GM23248 (cell line): ENCODE data around the gene TMEM60. TPM values are rescaled to one million over a fixed set of nuclear protein-coding genes. Genes with fewer than 3 reads are reported as not detected.
A peak's percentile ranks its signal among the peaks of the same experiment; 100 is the strongest.
"Not testable (repeated sequence)": the region's sequence is repeated elsewhere in the genome, so short reads cannot be mapped to it uniquely, and the experiment has no call there.

Experiments used
- DNase-seq: peaks from one replicate; pipeline ENCODE4 v3.0.0-alpha.2; 2015
- H2AFZ ChIP-seq: fragments of 200-600 bp; sonication (generic); 2 replicates; pipeline ENCODE4 v1.6.1; 2016; ENCODE audit warnings: antibody characterized with exemption
- H3F3A ChIP-seq: fragments of 200-600 bp; sonication (generic); 2 replicates; pipeline ENCODE4 v1.6.1; 2016; ENCODE audit warnings: mild to moderate bottlenecking, antibody characterized with exemption, mixed run types; ENCODE audit not compliant: insufficient read depth
- H3K27ac ChIP-seq: fragments of 200-600 bp; sonication (generic); 2 replicates; pipeline ENCODE4 v1.5.1; 2016; ENCODE audit warnings: mild to moderate bottlenecking
- H3K27me3 ChIP-seq: fragments of 200-600 bp; sonication (generic); replicated peaks from 2 replicates; pipeline ENCODE4 v1.6.1; 2016; ENCODE audit warnings: mild to moderate bottlenecking; ENCODE audit not compliant: insufficient read depth
- H3K36me3 ChIP-seq: fragments of 200-600 bp; sonication (generic); 2 replicates; pipeline ENCODE4 v1.6.1; 2016; ENCODE audit warnings: low read depth, mild to moderate bottlenecking
- H3K4me1 ChIP-seq: fragments of 200-600 bp; sonication (generic); 2 replicates; pipeline ENCODE4 v1.6.1; 2016; ENCODE audit warnings: mild to moderate bottlenecking; ENCODE audit not compliant: insufficient read depth
- H3K4me2 ChIP-seq: fragments of 200-600 bp; sonication (generic); one replicate; pipeline ENCODE4 v1.6.1; 2016; ENCODE audit warnings: mild to moderate bottlenecking; ENCODE audit not compliant: unreplicated experiment
- H3K4me3 ChIP-seq: fragments of 200-600 bp; sonication (generic); 2 replicates; pipeline ENCODE4 v1.5.1; 2016; ENCODE audit warnings: mild to moderate bottlenecking
- H3K79me2 ChIP-seq: fragments of 200-600 bp; sonication (generic); 2 replicates; pipeline ENCODE4 v1.6.1; 2016; ENCODE audit warnings: mild to moderate bottlenecking; ENCODE audit not compliant: insufficient read depth
- H3K9ac ChIP-seq: fragments of 200-600 bp; sonication (generic); 2 replicates; pipeline ENCODE4 v1.6.1; 2016; ENCODE audit warnings: mild to moderate bottlenecking
- H3K9me2 ChIP-seq: fragments of 200-600 bp; sonication (generic); 2 replicates; pipeline ENCODE4 v1.6.1; 2016; ENCODE audit warnings: mixed run types, mild to moderate bottlenecking, moderate library complexity; ENCODE audit not compliant: insufficient read depth
- H3K9me3 ChIP-seq: fragments of 200-600 bp; sonication (generic); one replicate; pipeline ENCODE4 v1.6.1; 2017; ENCODE audit warnings: low read depth
- H4K20me1 ChIP-seq: fragments of 200-600 bp; sonication (generic); 2 replicates; pipeline ENCODE4 v1.6.0; 2016; ENCODE audit not compliant: insufficient read depth
- EZH2 ChIP-seq: fragments of 200-600 bp; sonication (generic); IDR thresholded peaks from 2 replicates; pipeline ENCODE4 v1.6.1; 2018; ENCODE audit warnings: antibody characterized with exemption, mild to moderate bottlenecking; ENCODE audit not compliant: insufficient read depth, poor library complexity, severe bottlenecking
- EZH2phosphoT487 ChIP-seq: fragments of 200-600 bp; sonication (generic); IDR thresholded peaks from 2 replicates; pipeline ENCODE4 v1.6.1; 2018; ENCODE audit warnings: antibody characterized with exemption, moderate library complexity, mild to moderate bottlenecking, low read depth; ENCODE audit not compliant: insufficient read depth
- WGBS, 2 experiments: methylation state at CpG; one replicate each; pipeline ENCODE4 v1.1.6; 2015 to 2017; ENCODE audit warnings: low lambda C conversion rate in 2 of 2, low coverage in 1 of 2; ENCODE audit errors: missing lambda C conversion rate in 2 of 2; 5-methylcytosine and 5-hydroxymethylcytosine counted together
- in situ Hi-C: fragments of 300-500 bp; cut with MboI; formaldehyde crosslinking; loops from 2 replicates; pipeline ENCODE4 v1.15.0; 2020
- polyA plus RNA-seq: library from polyadenylated mRNA; unstranded; fragments of >200 nt; fragmentation: Nextera tagmentation; extraction: Ambion mirVana; gene quantifications from 2 replicates; pipeline ENCODE4 v1.2.1, GENCODE V29; 2016
- total RNA-seq: library from RNA; depleted of rRNA; stranded (reverse); fragments of >200 nt; shearing (Covaris generic); gene quantifications from 2 replicates; pipeline ENCODE4 v1.2.3, GENCODE V29; 2014

TMEM60 gene
- total and polyA plus RNA-seq, 2 experiments from 2014 or later = 17.7 to 28.9 TPM

DNA sequence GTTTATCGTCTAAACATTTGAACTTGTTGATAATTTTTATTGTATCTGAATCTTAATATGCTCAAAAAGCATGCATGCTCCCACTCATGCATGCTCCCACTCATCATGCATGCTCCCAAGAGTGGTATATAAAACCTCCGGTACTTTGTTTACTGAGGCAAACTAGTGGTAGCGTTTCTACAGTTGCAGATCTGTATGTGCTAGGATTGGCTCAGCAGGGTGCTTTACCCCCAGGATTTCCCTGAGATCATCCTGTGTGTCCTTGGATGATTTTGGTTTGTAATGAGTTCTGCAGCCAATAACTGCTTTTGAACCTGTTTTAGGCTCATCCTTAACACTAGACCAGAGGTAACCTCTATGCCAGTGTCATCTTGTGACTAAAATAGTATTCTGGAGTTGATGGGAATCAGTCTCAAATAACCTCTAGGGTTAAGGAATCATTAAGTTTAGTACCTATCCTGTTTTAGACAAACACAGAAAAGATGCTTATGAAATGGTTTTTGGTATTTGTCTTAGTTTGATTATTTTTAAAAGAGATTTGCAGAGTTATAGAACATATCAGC, 40.8 kb upstream of the TMEM60 start:
- Histone ChIP-seq H2AFZ (no peak overlapping the region), H3K9ac (no peak overlapping the region), H3F3A (peaks cover 8% of the 10 kb centered on the region; the same call in 1 of the 2 replicates), H3K4me3 (no peak overlapping the region), H3K4me2 (no peak overlapping the region), H4K20me1 (no peaks in the 10 kb centered on the region), H3K9me3 (no peaks in the 10 kb centered on the region), H3K79me2 (peaks cover 34% of the 10 kb centered on the region), H3K4me1 (peaks cover 14% of the 10 kb centered on the region), H3K36me3 (no peaks in the 10 kb centered on the region), H3K27me3 (no peaks in the 10 kb centered on the region), H3K9me2 (no peaks in the 10 kb centered on the region), H3K27ac (no peak overlapping the region)
- no peak for TF ChIP-seq EZH2phosphoT487
- TF ChIP-seq EZH2 = no peak
- in situ Hi-C loops = no loop called here
- WGBS, 2 experiments = 71 to 72% methylated on average over 3 of the region's 3 CpGs
- DNase-seq = no peak

DNA sequence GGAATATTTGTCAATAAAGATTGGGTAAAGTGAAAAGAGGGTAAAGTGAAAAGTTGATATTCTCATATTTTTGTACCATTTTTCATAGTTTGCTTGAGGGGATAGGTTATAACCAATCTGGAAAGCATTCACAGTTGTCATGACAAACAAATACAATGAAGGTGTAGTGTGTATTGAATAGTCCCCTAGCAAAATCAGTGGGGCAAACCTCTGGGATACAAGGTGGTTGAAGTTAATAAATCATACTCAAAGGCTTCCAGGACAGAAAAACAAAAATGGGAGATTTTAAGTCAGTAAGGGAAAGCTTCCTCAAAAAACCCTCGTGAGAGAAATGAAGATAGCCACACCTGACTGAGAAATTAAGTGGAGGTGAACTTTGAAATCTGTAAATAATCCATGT, 39.7 kb upstream of the TMEM60 start:
- H3K9ac ChIP-seq = no peak overlapping the region
- H3K9me2 ChIP-seq = no peaks in the 10 kb centered on the region
- no peak overlapping the region for H2AFZ ChIP-seq
- H4K20me1 ChIP-seq = no peaks in the 10 kb centered on the region
- in situ Hi-C loops = no loop called here
- H3K4me2 ChIP-seq = no peak overlapping the region
- H3K27me3 ChIP-seq = no peaks in the 10 kb centered on the region
- no peak overlapping the region for H3K27ac ChIP-seq
- no peaks in the 10 kb centered on the region for H3K9me3 ChIP-seq
- DNase-seq = no peak
- peaks cover 17% of the 10 kb centered on the region; the same call in 1 of the 2 replicates for H3F3A ChIP-seq
- no peaks in the 10 kb centered on the region for H3K36me3 ChIP-seq
- TF ChIP-seq EZH2phosphoT487 (no peak), EZH2 (no peak)
- peaks cover 34% of the 10 kb centered on the region for H3K79me2 ChIP-seq
- WGBS, 2 experiments = 94 to 100% methylated on average over 1 of the region's 1 CpG
- no peak overlapping the region for H3K4me3 ChIP-seq
- peaks cover 25% of the 10 kb centered on the region for H3K4me1 ChIP-seq

DNA sequence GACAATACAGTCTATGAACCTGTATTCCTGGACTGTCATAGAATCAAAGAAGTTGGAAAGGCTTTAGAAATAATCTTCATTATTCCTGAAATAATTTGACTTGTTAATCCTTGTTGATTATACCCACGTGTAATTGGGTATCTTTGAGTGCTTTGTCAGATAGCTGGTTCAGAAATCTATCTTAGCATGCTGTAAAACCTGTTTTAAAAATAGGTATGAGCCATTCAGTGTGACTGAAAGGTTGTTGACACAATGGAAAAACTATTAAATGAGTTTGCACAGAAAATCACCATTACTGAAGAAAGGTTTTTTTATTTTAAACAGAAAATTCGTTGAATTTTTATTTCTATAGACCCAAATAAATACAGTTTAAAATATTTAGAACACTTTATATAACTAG, 39.0 kb upstream of the TMEM60 start:
- no peak for DNase-seq
- Histone ChIP-seq H3K27me3 (no peaks in the 10 kb centered on the region), H2AFZ (no peak overlapping the region), H3F3A (peaks cover 19% of the 10 kb centered on the region; the same call in 1 of the 2 replicates), H3K36me3 (no peaks in the 10 kb centered on the region), H3K4me2 (no peak overlapping the region), H3K9me2 (no peaks in the 10 kb centered on the region), H3K79me2 (peaks cover 34% of the 10 kb centered on the region), H3K27ac (no peak overlapping the region), H3K9ac (no peak overlapping the region), H4K20me1 (no peaks in the 10 kb centered on the region), H3K9me3 (no peaks in the 10 kb centered on the region), H3K4me1 (peaks cover 27% of the 10 kb centered on the region), H3K4me3 (no peak overlapping the region)
- in situ Hi-C loops = no loop called here
- WGBS, 2 experiments = 47 to 49% methylated on average over 2 of the region's 2 CpGs
- no peak for TF ChIP-seq EZH2phosphoT487
- TF ChIP-seq EZH2 = no peak

DNA sequence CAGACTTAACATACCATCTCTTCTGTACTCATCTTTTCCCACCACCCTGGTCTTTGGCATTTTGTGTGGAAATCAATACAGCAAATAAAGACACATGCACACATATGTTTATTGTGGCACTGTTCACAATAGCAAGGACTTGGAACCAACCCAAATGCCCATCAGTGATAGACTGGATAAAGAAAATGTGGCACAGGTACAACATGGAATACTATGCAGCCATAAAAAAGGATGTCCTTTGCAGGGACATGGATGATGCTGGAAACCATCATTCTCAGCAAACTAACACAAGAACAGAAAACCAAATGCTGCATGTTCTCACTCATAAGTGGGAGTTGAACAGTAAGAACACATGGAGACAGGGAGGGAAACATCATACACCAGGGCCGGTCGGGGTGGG, 38.2 kb upstream of the TMEM60 start:
- in situ Hi-C loops, DNase-seq: not testable (repeated sequence)

DNA sequence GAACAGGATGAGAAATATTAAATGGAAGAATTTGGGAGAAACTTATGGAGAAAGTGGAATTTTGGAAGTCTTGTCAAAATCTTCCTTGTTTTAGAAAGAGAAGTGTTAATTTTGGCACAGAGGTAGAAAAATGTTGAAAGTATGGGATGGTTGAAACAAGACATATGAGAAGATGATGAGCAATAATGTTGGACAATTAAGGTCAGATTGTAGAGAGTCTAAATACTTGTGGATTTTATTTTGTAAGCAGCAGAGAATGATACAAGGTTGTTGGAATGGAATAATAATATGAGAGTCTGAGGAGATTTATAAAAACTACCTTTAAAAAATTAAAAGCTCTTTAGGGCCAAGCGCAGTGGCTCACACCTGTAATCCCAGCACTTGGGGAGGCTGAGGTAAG, 34.9 kb upstream of the TMEM60 start:
- WGBS, 2 experiments = 86 to 100% methylated on average over 1 of the region's 1 CpG
- no peak overlapping the region for H2AFZ ChIP-seq
- no peaks in the 10 kb centered on the region for H3K9me3 ChIP-seq
- in situ Hi-C loops = no loop called here
- peaks cover 19% of the 10 kb centered on the region; the same call in 1 of the 2 replicates for H3F3A ChIP-seq
- H3K79me2 ChIP-seq = peaks cover 44% of the 10 kb centered on the region
- TF ChIP-seq EZH2phosphoT487 (no peak), EZH2 (no peak)
- peak overlapping the region; percentile 19; the same call in 1 of the 2 replicates for H3K27ac ChIP-seq
- H4K20me1 ChIP-seq = no peaks in the 10 kb centered on the region
- H3K27me3 ChIP-seq = no peaks in the 10 kb centered on the region
- no peak overlapping the region for H3K4me3 ChIP-seq
- no peaks in the 10 kb centered on the region for H3K36me3 ChIP-seq
- no peaks in the 10 kb centered on the region for H3K9me2 ChIP-seq
- H3K4me1 ChIP-seq = peaks cover 27% of the 10 kb centered on the region
- DNase-seq = peak; percentile 29
- peak overlapping the region; percentile 20 for H3K4me2 ChIP-seq
- no peak overlapping the region for H3K9ac ChIP-seq

More for the DNA sequence above, 38.2 kb upstream of the TMEM60 start:
- not testable (repeated sequence) for H3K36me3 ChIP-seq, H2AFZ ChIP-seq, H3K27ac ChIP-seq, H3K27me3 ChIP-seq, H3K9me3 ChIP-seq, H3K4me3 ChIP-seq, H4K20me1 ChIP-seq, H3K9me2 ChIP-seq, H3K4me2 ChIP-seq, H3K9ac ChIP-seq
- peaks cover 19% of the 10 kb centered on the region; the same call in 1 of the 2 replicates for H3F3A ChIP-seq
- H3K79me2 ChIP-seq = peaks cover 32% of the 10 kb centered on the region
- peaks cover 27% of the 10 kb centered on the region for H3K4me1 ChIP-seq
- 98 to 100% methylated on average over 2 of the region's 2 CpGs for WGBS, 2 experiments
